CD14-positive monocyte (primary cell): ENCODE measurements around the gene PRF1. TPM values are rescaled to one million over a fixed set of nuclear protein-coding genes. Genes with fewer than 3 reads are reported as not detected.

Experiments used
- DNase-seq, 3 donors: peaks; one replicate each; pipeline ENCODE4 v3.0.0-alpha.2; 2011 to 2022
- H2AFZ ChIP-seq: 2 replicates; pipeline ENCODE4 v1.6.0; 2012; ENCODE audit warnings: mild to moderate bottlenecking, low read depth, low read length, inconsistent platforms; ENCODE audit not compliant: insufficient read depth, poor library complexity, severe bottlenecking
- H3K27ac ChIP-seq, 2 donors: 1 replicate in 1 of 2; 2 replicates in 1 of 2; pipeline ENCODE4 v1.5.1; 2012 to 2013; ENCODE audit warnings: low read length in 2 of 2, control low read depth in 1 of 2, inconsistent platforms in 1 of 2, low read depth in 1 of 2, mild to moderate bottlenecking in 1 of 2
- H3K27me3 ChIP-seq, 2 donors: one replicate each; pipeline versions ENCODE4 v1.6.0 to v1.6.1; 2011 to 2013; ENCODE audit warnings: low read length in 2 of 2; ENCODE audit not compliant: control insufficient read depth in 2 of 2, insufficient read depth in 2 of 2
- H3K36me3 ChIP-seq, 2 donors: replicated peaks in 1 of 2; 1 replicate in 1 of 2; 2 replicates in 1 of 2; pipeline versions ENCODE4 v1.5.1 to v1.6.1; 2012 to 2013; ENCODE audit warnings: low read length in 2 of 2, control low read depth in 1 of 2, inconsistent platforms in 1 of 2, mild to moderate bottlenecking in 1 of 2; ENCODE audit not compliant: insufficient read depth in 2 of 2, control insufficient read depth in 1 of 2
- H3K4me1 ChIP-seq, 2 donors: 1 replicate in 1 of 2; 2 replicates in 1 of 2; pipeline versions ENCODE4 v1.5.1 to v1.6.1; 2012 to 2013; ENCODE audit warnings: low read length in 2 of 2, control low read depth in 1 of 2, inconsistent platforms in 1 of 2, mild to moderate bottlenecking in 1 of 2, moderate library complexity in 1 of 2; ENCODE audit not compliant: insufficient read depth in 2 of 2, control insufficient read depth in 1 of 2
- H3K4me2 ChIP-seq: replicated peaks from 2 replicates; pipeline ENCODE3; 2012; ENCODE audit warnings: low read length, moderate library complexity, mild to moderate bottlenecking; ENCODE audit not compliant: poor library complexity, severe bottlenecking; ENCODE audit errors: extremely low read depth
- H3K4me3 ChIP-seq, 3 experiments: fragments of 200-600 bp in 1 of 3; sonication (generic) in 1 of 3; replicated peaks in 1 of 3; 1 replicate in 2 of 3; 2 replicates in 1 of 3; pipeline ENCODE4 v1.5.1; 2011 to 2013; ENCODE audit warnings: low read length in 3 of 3, mild to moderate bottlenecking in 3 of 3, control low read depth in 2 of 3, low read depth in 2 of 3, inconsistent platforms in 1 of 3, moderate library complexity in 1 of 3
- H3K79me2 ChIP-seq: 2 replicates; pipeline ENCODE4 v1.6.0; 2012; ENCODE audit warnings: mild to moderate bottlenecking, control low read depth, inconsistent platforms, low read length, moderate library complexity; ENCODE audit not compliant: insufficient read depth
- H3K9ac ChIP-seq: 2 replicates; pipeline ENCODE4 v1.6.0; 2017; ENCODE audit warnings: low read length, mild to moderate bottlenecking; ENCODE audit not compliant: insufficient read depth, poor library complexity, severe bottlenecking
- H3K9me3 ChIP-seq, 2 donors: replicated peaks in 1 of 2; 1 replicate in 1 of 2; 2 replicates in 1 of 2; pipeline versions ENCODE4 v1.5.1 to v1.6.1; 2012 to 2013; ENCODE audit warnings: low read length in 2 of 2, control low read depth in 1 of 2; ENCODE audit not compliant: control insufficient read depth in 1 of 2, insufficient read depth in 1 of 2
- H4K20me1 ChIP-seq: 2 replicates; pipeline ENCODE4 v1.6.0; 2012; ENCODE audit warnings: mild to moderate bottlenecking, low read length, control low read depth, moderate library complexity; ENCODE audit not compliant: insufficient read depth
- H3K27ac Mint-ChIP-seq, 7 donors: one replicate each; pipeline ENCODE4 v1.8.0; 2020; ENCODE audit warnings: mild to moderate bottlenecking in 7 of 7, mixed read lengths in 7 of 7, moderate library complexity in 6 of 7, inconsistent platforms in 2 of 7
- H3K27me3 Mint-ChIP-seq, 3 donors: one replicate each; pipeline ENCODE4 v1.8.0; 2021 to 2022; ENCODE audit warnings: low read depth in 3 of 3, mild to moderate bottlenecking in 3 of 3, mixed read lengths in 3 of 3, moderate library complexity in 3 of 3, inconsistent platforms in 1 of 3
- H3K36me3 Mint-ChIP-seq, 2 donors: one replicate each; pipeline ENCODE4 v1.8.0; 2020; ENCODE audit warnings: mixed read lengths in 2 of 2, inconsistent platforms in 1 of 2, mild to moderate bottlenecking in 1 of 2
- H3K4me1 Mint-ChIP-seq: one replicate; pipeline ENCODE4 v1.8.0; 2020; ENCODE audit warnings: mild to moderate bottlenecking, mixed read lengths
- H3K4me3 Mint-ChIP-seq, 2 donors: one replicate each; pipeline ENCODE4 v1.8.0; 2020; ENCODE audit warnings: mild to moderate bottlenecking in 2 of 2, mixed read lengths in 2 of 2, moderate library complexity in 1 of 2
- H3K9me3 Mint-ChIP-seq, 7 donors: one replicate each; pipeline ENCODE4 v1.8.0; 2020 to 2022; ENCODE audit warnings: mixed read lengths in 7 of 7, mild to moderate bottlenecking in 6 of 7, moderate library complexity in 6 of 7, inconsistent platforms in 2 of 7
- CTCF ChIP-seq: fragments of 200-600 bp; IDR thresholded peaks from one replicate; pipeline ENCODE4 v1.8.0; 2022; ENCODE audit warnings: antibody characterized with exemption, mild to moderate bottlenecking
- WGBS: methylation state at CpG from one replicate; pipeline ENCODE4 v1.1.5; 2013; ENCODE audit warnings: missing lambda C conversion rate; ENCODE audit not compliant: insufficient coverage; 5-methylcytosine and 5-hydroxymethylcytosine counted together
- intact Hi-C, 2 donors: fragments of 100-400 bp; cut with micrococcal nuclease; formaldehyde crosslinking; loops; one replicate each; pipeline versions ENCODE4 v1.15.0 to v1.15.1; 2023
- polyA plus RNA-seq, 3 donors: library from polyadenylated mRNA; depleted of rRNA in 1 of 3; unstranded in 2 of 3; stranded (reverse) in 1 of 3; fragments of 300-500 nt in 2 of 3; fragments of >200 nt in 1 of 3; fragmentation: Illumina TruSeq in 2 of 3; gene quantifications; 1 replicate in 2 of 3; 2 replicates in 1 of 3; pipeline ENCODE4 v1.2.3, GENCODE V29; 2012 to 2021

PRF1 gene
- polyA plus RNA-seq, 3 donors = 0.09 to 2.7 (median 2.4) TPM

GRCh38 chr10:70622981-70623844, 20.7 kb upstream of the PRF1 start:
- H3K27me3 Mint-ChIP-seq = peaks cover 0 to 2% (median 0%) of the 10 kb centered on the region in 3 donors
- no peak overlapping the region for H3K4me3 ChIP-seq
- no peaks in the 10 kb centered on the region for H3K4me1 ChIP-seq
- H3K9me3 ChIP-seq = peaks cover 9 to 19% of the 10 kb centered on the region in 2 donors
- H3K9ac ChIP-seq = no peak overlapping the region
- H3K27ac Mint-ChIP-seq = peak overlapping the region in 1 of 7 donors; percentile 46
- DNase-seq = no peak
- H3K4me2 ChIP-seq = no peak overlapping the region
- intact Hi-C loops = no loop called here
- no peak overlapping the region for H3K4me3 Mint-ChIP-seq
- no peaks in the 10 kb centered on the region for H3K36me3 ChIP-seq
- H3K4me1 Mint-ChIP-seq = no peaks in the 10 kb centered on the region
- no peak overlapping the region for H2AFZ ChIP-seq
- H3K79me2 ChIP-seq = no peaks in the 10 kb centered on the region
- H3K27ac ChIP-seq = no peak overlapping the region
- no peaks in the 10 kb centered on the region for H3K27me3 ChIP-seq
- WGBS = 100% methylated on average over 2 of the region's 3 CpGs
- H4K20me1 ChIP-seq = no peaks in the 10 kb centered on the region
- H3K9me3 Mint-ChIP-seq = peaks cover 5 to 41% (median 19%) of the 10 kb centered on the region in 7 donors
- peaks cover 0 to 4% of the 10 kb centered on the region in 2 donors for H3K36me3 Mint-ChIP-seq
- no peak for TF ChIP-seq CTCF

- Histone ChIP-seq H2AFZ (no peak overlapping the region), H4K20me1 (no peaks in the 10 kb centered on the region), H3K4me1 (no peaks in the 10 kb centered on the region), H3K9ac (no peak overlapping the region), H3K9me3 (peaks cover 9 to 19% of the 10 kb centered on the region in 2 donors), H3K4me3 (no peak overlapping the region), H3K27ac (no peak overlapping the region), H3K36me3 (no peaks in the 10 kb centered on the region), H3K4me2 (no peak overlapping the region), H3K79me2 (no peaks in the 10 kb centered on the region), H3K27me3 (no peaks in the 10 kb centered on the region)
- no peak overlapping the region for H3K4me3 Mint-ChIP-seq
- DNase-seq = no peak
- WGBS = no CpG with 5 or more reads among the region's 3 CpGs
- H3K36me3 Mint-ChIP-seq = peaks cover 0 to 4% of the 10 kb centered on the region in 2 donors
- peaks cover 5 to 41% (median 19%) of the 10 kb centered on the region in 7 donors for H3K9me3 Mint-ChIP-seq
- H3K27ac Mint-ChIP-seq = peak overlapping the region in 1 of 7 donors; percentile 46
- H3K4me1 Mint-ChIP-seq = no peaks in the 10 kb centered on the region
- intact Hi-C loops = no loop called here
- peaks cover 0 to 2% (median under 1%) of the 10 kb centered on the region in 3 donors for H3K27me3 Mint-ChIP-seq
- no peak for TF ChIP-seq CTCF
Measured at GRCh38 chr10:70622541-70622940, 20.0 kb upstream of the PRF1 start.
